ENCODE measurements around the gene RALB.

DNA sequence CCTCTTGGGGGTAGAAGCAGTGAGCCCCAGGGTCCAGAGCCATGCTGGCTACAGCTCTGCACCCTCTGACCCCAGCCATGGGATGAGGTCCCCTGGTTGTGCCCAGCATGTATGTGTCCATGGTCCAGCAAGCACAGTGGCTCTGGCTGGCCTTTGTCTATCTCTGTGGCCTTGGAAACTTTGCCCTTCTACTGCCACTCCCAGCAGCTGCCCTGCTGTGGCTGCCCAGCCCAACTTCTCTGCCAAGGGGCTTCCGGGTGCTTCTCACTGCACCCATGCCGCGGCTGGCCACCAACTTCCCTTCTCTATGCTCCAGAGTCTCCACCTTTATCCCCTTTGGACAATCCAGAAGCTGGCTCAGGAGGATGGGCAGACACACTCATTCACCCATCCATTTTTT, 48.2 kb upstream of the RALB start:
- TF ChIP-seq MYC (IDR thresholded peaks at IDR 0.05; ENCODE audit: borderline replicate concordance, low read length) (no peak), POLR2A (IDR thresholded peaks at IDR 0.05; ENCODE audit: low read length) (no peak), RAD21 (conservative IDR thresholded peaks at IDR 0.05 in 1 of 2, IDR thresholded peaks at IDR 0.05 in 1 of 2) (no peak)
- TF ChIP-seq, protein P1, sequence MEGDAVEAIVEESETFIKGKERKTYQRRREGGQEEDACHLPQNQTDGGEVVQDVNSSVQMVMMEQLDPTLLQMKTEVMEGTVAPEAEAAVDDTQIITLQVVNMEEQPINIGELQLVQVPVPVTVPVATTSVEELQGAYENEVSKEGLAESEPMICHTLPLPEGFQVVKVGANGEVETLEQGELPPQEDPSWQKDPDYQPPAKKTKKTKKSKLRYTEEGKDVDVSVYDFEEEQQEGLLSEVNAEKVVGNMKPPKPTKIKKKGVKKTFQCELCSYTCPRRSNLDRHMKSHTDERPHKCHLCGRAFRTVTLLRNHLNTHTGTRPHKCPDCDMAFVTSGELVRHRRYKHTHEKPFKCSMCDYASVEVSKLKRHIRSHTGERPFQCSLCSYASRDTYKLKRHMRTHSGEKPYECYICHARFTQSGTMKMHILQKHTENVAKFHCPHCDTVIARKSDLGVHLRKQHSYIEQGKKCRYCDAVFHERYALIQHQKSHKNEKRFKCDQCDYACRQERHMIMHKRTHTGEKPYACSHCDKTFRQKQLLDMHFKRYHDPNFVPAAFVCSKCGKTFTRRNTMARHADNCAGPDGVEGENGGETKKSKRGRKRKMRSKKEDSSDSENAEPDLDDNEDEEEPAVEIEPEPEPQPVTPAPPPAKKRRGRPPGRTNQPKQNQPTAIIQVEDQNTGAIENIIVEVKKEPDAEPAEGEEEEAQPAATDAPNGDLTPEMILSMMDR (IDR thresholded peaks at IDR 0.05): no peak
- TF ChIP-seq, protein P2, sequence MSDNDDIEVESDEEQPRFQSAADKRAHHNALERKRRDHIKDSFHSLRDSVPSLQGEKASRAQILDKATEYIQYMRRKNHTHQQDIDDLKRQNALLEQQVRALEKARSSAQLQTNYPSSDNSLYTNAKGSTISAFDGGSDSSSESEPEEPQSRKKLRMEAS (IDR thresholded peaks at IDR 0.05): no peak
- TF ChIP-seq, protein P3, sequence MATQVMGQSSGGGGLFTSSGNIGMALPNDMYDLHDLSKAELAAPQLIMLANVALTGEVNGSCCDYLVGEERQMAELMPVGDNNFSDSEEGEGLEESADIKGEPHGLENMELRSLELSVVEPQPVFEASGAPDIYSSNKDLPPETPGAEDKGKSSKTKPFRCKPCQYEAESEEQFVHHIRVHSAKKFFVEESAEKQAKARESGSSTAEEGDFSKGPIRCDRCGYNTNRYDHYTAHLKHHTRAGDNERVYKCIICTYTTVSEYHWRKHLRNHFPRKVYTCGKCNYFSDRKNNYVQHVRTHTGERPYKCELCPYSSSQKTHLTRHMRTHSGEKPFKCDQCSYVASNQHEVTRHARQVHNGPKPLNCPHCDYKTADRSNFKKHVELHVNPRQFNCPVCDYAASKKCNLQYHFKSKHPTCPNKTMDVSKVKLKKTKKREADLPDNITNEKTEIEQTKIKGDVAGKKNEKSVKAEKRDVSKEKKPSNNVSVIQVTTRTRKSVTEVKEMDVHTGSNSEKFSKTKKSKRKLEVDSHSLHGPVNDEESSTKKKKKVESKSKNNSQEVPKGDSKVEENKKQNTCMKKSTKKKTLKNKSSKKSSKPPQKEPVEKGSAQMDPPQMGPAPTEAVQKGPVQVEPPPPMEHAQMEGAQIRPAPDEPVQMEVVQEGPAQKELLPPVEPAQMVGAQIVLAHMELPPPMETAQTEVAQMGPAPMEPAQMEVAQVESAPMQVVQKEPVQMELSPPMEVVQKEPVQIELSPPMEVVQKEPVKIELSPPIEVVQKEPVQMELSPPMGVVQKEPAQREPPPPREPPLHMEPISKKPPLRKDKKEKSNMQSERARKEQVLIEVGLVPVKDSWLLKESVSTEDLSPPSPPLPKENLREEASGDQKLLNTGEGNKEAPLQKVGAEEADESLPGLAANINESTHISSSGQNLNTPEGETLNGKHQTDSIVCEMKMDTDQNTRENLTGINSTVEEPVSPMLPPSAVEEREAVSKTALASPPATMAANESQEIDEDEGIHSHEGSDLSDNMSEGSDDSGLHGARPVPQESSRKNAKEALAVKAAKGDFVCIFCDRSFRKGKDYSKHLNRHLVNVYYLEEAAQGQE (IDR thresholded peaks at IDR 0.05): no peak

Measured in A549 (cell line).